BLaER1 (cell line): Measurements from ENCODE around the gene RNF39.

Experiments used
- H3K27ac ChIP-seq: shearing (Covaris generic); formaldehyde crosslinking; 2 replicates; pipeline ENCODE4 v1.8.1; 2022
- H3K27me3 ChIP-seq: shearing (Covaris generic); formaldehyde crosslinking; 2 replicates; pipeline ENCODE4 v1.8.1; 2022
- H3K36me3 ChIP-seq: shearing (Covaris generic); formaldehyde crosslinking; 2 replicates; pipeline ENCODE4 v1.8.1; 2022
- H3K4me1 ChIP-seq: shearing (Covaris generic); formaldehyde crosslinking; 2 replicates; pipeline ENCODE4 v1.8.1; 2022
- H3K4me2 ChIP-seq: shearing (Covaris generic); formaldehyde crosslinking; 2 replicates; pipeline ENCODE4 v1.8.1; 2022
- H3K4me3 ChIP-seq: shearing (Covaris generic); formaldehyde crosslinking; 2 replicates; pipeline ENCODE4 v1.8.1; 2022
- H3K9ac ChIP-seq: shearing (Covaris generic); formaldehyde crosslinking; 2 replicates; pipeline ENCODE4 v1.8.1; 2022
- H3K9me3 ChIP-seq: shearing (Covaris generic); formaldehyde crosslinking; 2 replicates; pipeline ENCODE4 v1.8.1; 2022
- H4K20me1 ChIP-seq: shearing (Covaris generic); formaldehyde crosslinking; 2 replicates; pipeline ENCODE4 v1.8.1; 2022
- Cebpa-rat ChIP-seq: shearing (Covaris generic); IDR thresholded peaks from 2 replicates; pipeline ENCODE4 v1.8.1; 2022

The RNF39 gene

DNA sequence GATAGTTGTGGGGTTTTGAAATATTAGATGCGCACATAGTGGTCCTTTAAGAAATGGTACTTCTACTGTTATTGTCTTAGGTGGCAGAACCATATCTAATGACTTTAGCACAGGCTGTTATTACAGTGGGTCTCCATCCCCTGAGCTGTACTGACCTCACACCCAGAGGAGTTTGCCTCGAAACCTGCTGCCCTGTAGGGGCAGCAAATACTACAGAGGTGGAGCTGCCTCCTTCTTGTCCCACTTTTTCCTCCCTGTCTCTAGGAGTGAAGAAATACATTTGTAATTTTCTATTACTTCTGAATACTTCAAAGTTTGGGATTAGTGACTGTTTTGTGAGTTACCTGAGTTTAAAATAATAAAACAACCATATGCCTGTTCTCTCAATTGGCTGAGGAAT lies 29.1 kb upstream of the RNF39 start:
- peaks cover 38% of the 10 kb centered on the region for H3K27me3 ChIP-seq
- H3K9me3 ChIP-seq, result no peaks in the 10 kb centered on the region

DNA sequence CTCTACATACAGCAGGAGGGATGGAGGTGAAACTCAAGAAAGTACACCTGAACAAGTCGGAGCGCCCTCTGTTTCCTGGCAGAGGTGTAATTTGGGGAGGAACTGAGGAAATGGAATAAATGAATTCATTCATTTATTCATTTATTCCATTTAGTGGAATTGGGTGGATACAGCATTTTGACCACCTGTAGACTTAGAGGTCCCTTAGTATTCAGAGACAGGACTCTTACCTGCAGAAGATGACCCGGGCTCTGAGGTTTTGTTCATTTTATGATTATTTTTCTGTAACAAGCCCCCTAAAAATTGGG lies 28.3 kb upstream of the RNF39 start:
- peaks cover 46% of the 10 kb centered on the region for H3K27me3 ChIP-seq
- peaks cover 10% of the 10 kb centered on the region; the same call in 1 of the 2 replicates for H4K20me1 ChIP-seq
- peaks cover 40% of the 10 kb centered on the region for H3K4me1 ChIP-seq
- TF ChIP-seq Cebpa-rat, result no peak
- no peak overlapping the region for H3K27ac ChIP-seq
- peak overlapping the region; percentile 65 for H3K4me3 ChIP-seq
- no peaks in the 10 kb centered on the region for H3K36me3 ChIP-seq
- no peaks in the 10 kb centered on the region for H3K9me3 ChIP-seq
- peak overlapping the region; percentile 97 for H3K4me2 ChIP-seq
- H3K9ac ChIP-seq, result peak overlapping the region; percentile 56; the same call in 1 of the 2 replicates

More for the DNA sequence above, 29.1 kb upstream of the RNF39 start:
- Histone ChIP-seq H3K4me1 (peaks cover 40% of the 10 kb centered on the region), H3K9ac (no peak overlapping the region), H3K4me2 (no peak overlapping the region), H3K27ac (no peak overlapping the region), H3K4me3 (no peak overlapping the region), H4K20me1 (peaks cover 10% of the 10 kb centered on the region; the same call in 1 of the 2 replicates), H3K36me3 (no peaks in the 10 kb centered on the region)
- TF ChIP-seq Cebpa-rat, result no peak

DNA sequence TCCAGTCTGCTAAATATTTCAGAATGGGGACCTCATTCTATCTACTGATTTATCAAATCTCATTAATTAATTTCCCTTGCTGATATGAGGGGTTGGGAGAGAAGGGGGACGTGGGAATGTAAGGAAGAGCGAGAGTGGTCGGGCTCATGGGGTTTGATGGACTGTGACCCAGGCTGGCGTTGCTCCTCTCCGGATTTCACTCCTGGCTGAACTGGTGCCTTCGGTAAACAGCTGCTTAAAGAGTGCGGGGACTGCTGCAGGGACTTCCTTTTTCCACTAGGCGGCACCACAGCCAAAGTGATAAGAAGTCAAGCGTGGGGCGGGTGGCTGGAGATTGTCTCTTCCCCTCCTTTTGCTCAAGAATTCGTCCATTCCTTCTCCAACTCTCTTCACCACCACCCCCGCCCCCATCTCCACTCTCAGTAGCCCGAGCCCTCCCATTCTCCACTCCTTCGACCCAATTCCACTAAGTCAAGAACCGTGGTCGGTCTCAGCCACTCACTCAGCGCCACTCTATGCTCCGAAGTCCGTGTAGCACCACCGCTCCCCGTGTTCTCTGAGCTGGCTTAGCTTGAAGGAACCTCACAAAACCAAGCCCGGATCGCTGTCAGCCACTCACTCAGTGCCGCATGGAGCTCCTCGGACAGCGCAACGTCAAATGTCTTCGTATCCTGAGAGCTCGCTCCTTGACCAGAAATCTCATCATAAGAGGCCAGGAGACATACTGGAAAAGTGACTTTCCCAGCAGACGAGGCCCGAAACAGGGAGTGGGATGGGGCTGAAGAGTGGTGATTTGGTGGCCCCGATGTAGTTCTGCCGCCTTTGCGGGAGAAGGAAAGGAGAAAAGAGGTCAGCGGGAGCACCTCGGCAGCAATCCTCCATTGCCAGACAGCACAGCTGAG lies 27.7 kb upstream of the RNF39 start:
- Histone ChIP-seq H3K4me1 (peaks cover 40% of the 10 kb centered on the region), H3K27me3 (peaks cover 52% of the 10 kb centered on the region), H3K27ac (no peak overlapping the region), H3K4me2 (peak overlapping the region; percentile 97), H3K4me3 (peak overlapping the region; percentile 65), H4K20me1 (peaks cover 10% of the 10 kb centered on the region; the same call in 1 of the 2 replicates), H3K9me3 (no peaks in the 10 kb centered on the region), H3K36me3 (no peaks in the 10 kb centered on the region), H3K9ac (peak overlapping the region; percentile 56; the same call in 1 of the 2 replicates)
- no peak for TF ChIP-seq Cebpa-rat

GRCh38 chr6:30102414-30102969 lies 26.9 kb upstream of the RNF39 start:
- Histone ChIP-seq H3K9ac (peak overlapping the region; percentile 49; the same call in 1 of the 2 replicates), H3K27me3 (peaks cover 59% of the 10 kb centered on the region), H3K36me3 (no peaks in the 10 kb centered on the region), H3K9me3 (no peaks in the 10 kb centered on the region), H3K4me2 (peak overlapping the region; percentile 97), H3K4me3 (peak overlapping the region; percentile 65), H3K4me1 (peaks cover 36% of the 10 kb centered on the region), H4K20me1 (peaks cover 10% of the 10 kb centered on the region; the same call in 1 of the 2 replicates), H3K27ac (peak overlapping the region; percentile 36)
- no peak for TF ChIP-seq Cebpa-rat

GRCh38 chr6:30101444-30102413 lies 26.2 kb upstream of the RNF39 start:
- H3K4me1 ChIP-seq, result peaks cover 35% of the 10 kb centered on the region
- no peaks in the 10 kb centered on the region for H3K9me3 ChIP-seq
- H4K20me1 ChIP-seq, result peaks cover 10% of the 10 kb centered on the region; the same call in 1 of the 2 replicates
- H3K36me3 ChIP-seq, result no peaks in the 10 kb centered on the region
- TF ChIP-seq Cebpa-rat, result no peak
- H3K4me3 ChIP-seq, result peak overlapping the region; percentile 65
- peak overlapping the region; percentile 97 for H3K4me2 ChIP-seq
- H3K9ac ChIP-seq, result peak overlapping the region; percentile 49; the same call in 1 of the 2 replicates
- peaks cover 67% of the 10 kb centered on the region for H3K27me3 ChIP-seq
- H3K27ac ChIP-seq, result peak overlapping the region; percentile 36

DNA sequence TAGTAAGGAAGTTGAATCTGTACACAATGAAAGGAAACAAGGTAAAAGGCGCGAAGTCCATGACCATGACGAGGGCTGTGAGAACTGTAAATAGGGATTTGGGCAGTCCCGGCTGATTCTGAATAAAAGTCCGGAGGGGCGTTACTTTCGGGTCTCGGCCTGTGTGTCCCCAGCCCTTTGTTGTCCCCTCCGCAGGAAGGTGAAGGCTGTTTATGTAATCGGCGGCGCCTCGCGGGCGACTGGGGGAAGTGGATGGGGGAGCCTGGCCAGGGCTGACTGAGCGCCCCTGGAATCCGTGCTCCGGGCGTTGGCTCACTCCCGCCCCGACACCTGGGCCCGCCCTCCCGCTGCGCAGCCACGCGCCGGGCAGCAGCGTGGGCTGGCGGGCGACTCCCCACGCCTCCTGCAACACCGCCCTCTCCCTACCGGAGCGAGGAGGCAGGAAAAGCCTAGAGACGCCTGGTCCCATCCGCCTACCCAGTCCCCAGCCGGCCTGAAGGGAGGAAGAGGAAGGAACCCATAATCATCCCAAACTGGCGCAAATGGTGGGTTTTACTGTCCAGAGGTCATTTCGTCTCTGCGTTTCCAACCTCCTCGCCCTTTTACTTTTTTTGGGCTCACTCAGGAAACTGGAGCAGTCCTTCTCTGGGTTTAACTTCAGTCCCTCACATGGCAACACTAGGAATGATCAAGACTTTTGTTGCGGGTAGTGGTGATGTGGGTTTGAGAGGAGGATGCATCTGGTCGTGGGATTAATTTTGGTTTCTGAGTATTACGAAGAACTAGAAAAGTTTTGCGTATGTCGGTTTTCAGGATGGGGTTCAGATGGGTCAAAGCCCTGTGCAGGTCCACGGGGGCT lies 25.2 kb upstream of the RNF39 start:
- H3K27ac ChIP-seq, result no peak overlapping the region
- H3K9ac ChIP-seq, result 0 out of 2 replicates have a peak overlapping the region, but pooled peaks have one; percentile 28
- no peaks in the 10 kb centered on the region for H3K9me3 ChIP-seq
- peaks cover 67% of the 10 kb centered on the region for H3K27me3 ChIP-seq
- peak overlapping the region; percentile 97 for H3K4me2 ChIP-seq
- H3K4me1 ChIP-seq, result peaks cover 35% of the 10 kb centered on the region
- H4K20me1 ChIP-seq, result peaks cover 10% of the 10 kb centered on the region; the same call in 1 of the 2 replicates
- peak overlapping the region; percentile 65 for H3K4me3 ChIP-seq
- TF ChIP-seq Cebpa-rat, result no peak
- no peaks in the 10 kb centered on the region for H3K36me3 ChIP-seq

DNA sequence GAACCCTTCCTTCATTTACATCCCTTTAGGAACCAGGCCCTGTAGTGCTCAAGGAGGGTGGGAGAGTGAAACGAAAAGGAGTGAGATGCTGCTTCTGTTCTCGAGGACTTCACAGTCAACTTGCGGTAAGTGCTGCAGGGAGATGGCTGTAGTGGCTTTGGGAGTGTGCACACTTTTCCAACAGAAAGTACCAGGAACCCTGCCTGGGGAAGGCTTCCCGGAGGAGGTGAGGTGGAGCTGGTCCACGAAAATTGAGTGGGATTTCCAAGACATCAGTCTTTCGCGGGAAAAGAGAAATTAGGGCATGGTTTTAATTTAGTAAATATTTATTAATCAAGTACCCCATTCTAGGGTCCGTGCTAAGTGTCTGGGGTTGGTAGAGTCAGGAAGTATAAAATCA lies 24.6 kb upstream of the RNF39 start:
- Histone ChIP-seq H3K9me3 (no peaks in the 10 kb centered on the region), H3K27ac (no peak overlapping the region), H3K27me3 (peaks cover 67% of the 10 kb centered on the region), H3K4me2 (peak overlapping the region; percentile 97), H4K20me1 (peaks cover 10% of the 10 kb centered on the region; the same call in 1 of the 2 replicates), H3K4me3 (peak overlapping the region; percentile 65), H3K4me1 (peaks cover 35% of the 10 kb centered on the region), H3K9ac (no peak overlapping the region), H3K36me3 (no peaks in the 10 kb centered on the region)
- no peak for TF ChIP-seq Cebpa-rat

DNA sequence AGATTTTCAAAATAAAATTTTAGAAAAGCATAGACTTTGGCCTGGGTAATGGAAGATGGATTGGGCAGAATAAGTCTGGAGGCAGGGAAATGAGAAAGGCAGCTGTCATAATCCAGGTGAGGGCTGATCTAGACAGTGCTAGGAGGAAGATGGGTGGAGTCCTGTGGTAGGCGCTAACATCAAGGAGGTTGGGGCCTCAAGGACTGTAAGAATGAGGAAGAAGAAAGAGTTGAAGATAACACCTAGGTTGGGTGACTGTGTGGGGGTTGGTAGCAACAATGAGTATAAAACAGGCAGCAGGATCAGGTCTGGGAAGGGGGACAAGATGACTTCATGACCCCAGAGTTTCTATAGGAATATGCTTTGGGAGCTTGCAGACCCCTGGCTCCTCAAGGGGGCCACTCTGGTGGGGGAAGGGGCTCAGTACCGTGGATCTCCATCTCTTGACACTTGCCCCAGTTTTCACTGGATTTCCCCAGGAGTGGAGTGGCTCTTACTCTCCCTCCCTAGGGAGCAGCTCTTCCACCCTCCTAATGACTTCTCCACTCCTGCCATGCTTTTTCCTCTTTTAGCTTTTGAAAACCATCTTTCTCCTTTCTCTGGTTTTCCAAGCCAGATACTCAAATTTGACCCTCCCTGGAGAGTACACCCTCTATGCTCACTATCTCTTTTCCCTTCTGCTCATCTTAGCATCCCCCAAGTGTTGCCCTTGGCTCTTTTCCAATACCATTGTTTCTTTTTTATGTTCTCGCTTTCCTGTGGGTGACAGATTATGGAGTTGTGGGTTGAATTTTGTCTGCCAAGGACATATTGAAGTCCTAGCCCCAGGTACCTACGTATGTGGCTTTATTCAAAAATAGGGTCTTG lies 22.6 kb upstream of the RNF39 start:
- Histone ChIP-seq H3K9ac (no peak overlapping the region), H4K20me1 (peaks cover 10% of the 10 kb centered on the region; the same call in 1 of the 2 replicates), H3K9me3 (no peaks in the 10 kb centered on the region), H3K4me1 (peaks cover 30% of the 10 kb centered on the region), H3K4me3 (no peak overlapping the region), H3K27me3 (peaks cover 54% of the 10 kb centered on the region), H3K27ac (no peak overlapping the region), H3K4me2 (no peak overlapping the region), H3K36me3 (no peaks in the 10 kb centered on the region)
- TF ChIP-seq Cebpa-rat, result no peak
